ENCODE data around the gene A2ML1. TPM values are rescaled to one million over a fixed set of nuclear protein-coding genes. Genes with fewer than 3 reads are reported as not detected.
"Not testable (repeated sequence)": the region's sequence is repeated elsewhere in the genome, so short reads cannot be mapped to it uniquely, and the experiment has no call there.

A2ML1 gene
- polyA plus RNA-seq, 3 donors: not detected

- H3K4me1 Mint-ChIP-seq: peaks cover 29% of the 10 kb centered on the region
- peaks cover 0 to 3% (median 2%) of the 10 kb centered on the region in 3 donors for H3K27me3 Mint-ChIP-seq (ENCODE audit: low read depth in 3 of 3)
- TF ChIP-seq, protein P1, sequence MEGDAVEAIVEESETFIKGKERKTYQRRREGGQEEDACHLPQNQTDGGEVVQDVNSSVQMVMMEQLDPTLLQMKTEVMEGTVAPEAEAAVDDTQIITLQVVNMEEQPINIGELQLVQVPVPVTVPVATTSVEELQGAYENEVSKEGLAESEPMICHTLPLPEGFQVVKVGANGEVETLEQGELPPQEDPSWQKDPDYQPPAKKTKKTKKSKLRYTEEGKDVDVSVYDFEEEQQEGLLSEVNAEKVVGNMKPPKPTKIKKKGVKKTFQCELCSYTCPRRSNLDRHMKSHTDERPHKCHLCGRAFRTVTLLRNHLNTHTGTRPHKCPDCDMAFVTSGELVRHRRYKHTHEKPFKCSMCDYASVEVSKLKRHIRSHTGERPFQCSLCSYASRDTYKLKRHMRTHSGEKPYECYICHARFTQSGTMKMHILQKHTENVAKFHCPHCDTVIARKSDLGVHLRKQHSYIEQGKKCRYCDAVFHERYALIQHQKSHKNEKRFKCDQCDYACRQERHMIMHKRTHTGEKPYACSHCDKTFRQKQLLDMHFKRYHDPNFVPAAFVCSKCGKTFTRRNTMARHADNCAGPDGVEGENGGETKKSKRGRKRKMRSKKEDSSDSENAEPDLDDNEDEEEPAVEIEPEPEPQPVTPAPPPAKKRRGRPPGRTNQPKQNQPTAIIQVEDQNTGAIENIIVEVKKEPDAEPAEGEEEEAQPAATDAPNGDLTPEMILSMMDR (IDR thresholded peaks at IDR 0.05): no peak
- intact Hi-C loops (cut with micrococcal nuclease): no loop called here
- Histone ChIP-seq H3K4me3 (replicated peaks in 1 of 3; ENCODE audit: low read depth in 2 of 3, low read length in 3 of 3) (no peak overlapping the region), H3K4me1 (ENCODE audit: control insufficient read depth in 1 of 2, insufficient read depth in 2 of 2, low read length in 2 of 2) (peaks cover 11 to 17% of the 10 kb centered on the region in 2 donors), H2AFZ (ENCODE audit: insufficient read depth, low read depth, low read length, poor library complexity, severe bottlenecking) (no peak overlapping the region), H3K9ac (ENCODE audit: insufficient read depth, low read length, poor library complexity, severe bottlenecking) (no peak overlapping the region), H3K79me2 (ENCODE audit: insufficient read depth, low read length) (no peaks in the 10 kb centered on the region), H3K4me2 (replicated peaks; ENCODE audit: extremely low read depth, low read length, poor library complexity, severe bottlenecking) (no peak overlapping the region), H3K36me3 (replicated peaks in 1 of 2; ENCODE audit: control insufficient read depth in 1 of 2, insufficient read depth in 2 of 2, low read length in 2 of 2) (no peaks in the 10 kb centered on the region), H3K9me3 (replicated peaks in 1 of 2; ENCODE audit: control insufficient read depth in 1 of 2, insufficient read depth in 1 of 2, low read length in 2 of 2) (no peaks in the 10 kb centered on the region), H3K27me3 (ENCODE audit: control insufficient read depth in 2 of 2, insufficient read depth in 2 of 2, low read length in 2 of 2) (no peaks in the 10 kb centered on the region), H4K20me1 (ENCODE audit: insufficient read depth, low read length) (no peaks in the 10 kb centered on the region), H3K27ac (ENCODE audit: low read depth in 1 of 2, low read length in 2 of 2) (no peak overlapping the region)
- H3K4me3 Mint-ChIP-seq: no peak overlapping the region
- WGBS (ENCODE audit: insufficient coverage): 100% methylated on average over 1 of the region's 2 CpGs
- peaks cover 0 to 3% (median 0%) of the 10 kb centered on the region in 7 donors for H3K9me3 Mint-ChIP-seq
- no peak overlapping the region for H3K27ac Mint-ChIP-seq
- DNase-seq: no peak
- H3K36me3 Mint-ChIP-seq: no peaks in the 10 kb centered on the region
Measured at GRCh38 chr12:8818526-8818925, 3.9 kb upstream of the A2ML1 start.

DNA sequence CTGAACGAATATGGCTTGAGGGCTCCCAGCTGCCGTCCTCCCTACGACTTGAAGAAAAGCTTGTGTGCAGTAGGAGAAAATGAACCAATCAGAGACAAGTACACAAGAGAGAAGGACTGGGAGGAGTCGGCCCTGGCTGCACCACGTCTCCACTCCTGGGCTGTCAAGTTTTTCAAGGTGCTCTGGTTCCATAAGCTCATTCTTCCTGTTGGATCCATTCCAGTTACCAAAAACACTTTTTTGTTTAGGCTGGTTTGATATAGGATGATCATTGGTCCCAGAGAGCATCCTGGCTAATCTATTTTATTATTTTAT lies 2.8 kb upstream of the A2ML1 start:
- no peak overlapping the region for H2AFZ ChIP-seq (ENCODE audit: insufficient read depth, low read depth, low read length, poor library complexity, severe bottlenecking)
- Mint-ChIP-seq H3K9me3 (peaks cover 0 to 3% (median 0%) of the 10 kb centered on the region in 7 donors), H3K27me3 (ENCODE audit: low read depth in 3 of 3) (peaks cover 2 to 3% (median 3%) of the 10 kb centered on the region in 3 donors), H3K36me3 (no peaks in the 10 kb centered on the region), H3K27ac (no peak overlapping the region), H3K4me3 (no peak overlapping the region), H3K4me1 (peaks cover 22% of the 10 kb centered on the region)
- no peaks in the 10 kb centered on the region for H3K9me3 ChIP-seq (replicated peaks in 1 of 2; ENCODE audit: control insufficient read depth in 1 of 2, insufficient read depth in 1 of 2, low read length in 2 of 2)
- no peak overlapping the region for H3K27ac ChIP-seq (ENCODE audit: low read depth in 1 of 2, low read length in 2 of 2)
- 96% methylated on average over 5 of the region's 5 CpGs for WGBS (ENCODE audit: insufficient coverage)
- H3K4me2 ChIP-seq (replicated peaks; ENCODE audit: extremely low read depth, low read length, poor library complexity, severe bottlenecking): no peak overlapping the region
- H3K27me3 ChIP-seq (ENCODE audit: control insufficient read depth in 2 of 2, insufficient read depth in 2 of 2, low read length in 2 of 2): no peaks in the 10 kb centered on the region
- TF ChIP-seq, protein P1 (IDR thresholded peaks at IDR 0.05): no peak
- no peaks in the 10 kb centered on the region for H3K79me2 ChIP-seq (ENCODE audit: insufficient read depth, low read length)
- H3K4me3 ChIP-seq (replicated peaks in 1 of 3; ENCODE audit: low read depth in 2 of 3, low read length in 3 of 3): no peak overlapping the region
- H3K4me1 ChIP-seq (ENCODE audit: control insufficient read depth in 1 of 2, insufficient read depth in 2 of 2, low read length in 2 of 2): peaks cover 11 to 15% of the 10 kb centered on the region in 2 donors
- H3K36me3 ChIP-seq (replicated peaks in 1 of 2; ENCODE audit: control insufficient read depth in 1 of 2, insufficient read depth in 2 of 2, low read length in 2 of 2): no peaks in the 10 kb centered on the region
- intact Hi-C loops (cut with micrococcal nuclease): no loop called here
- DNase-seq: no peak
- H3K9ac ChIP-seq (ENCODE audit: insufficient read depth, low read length, poor library complexity, severe bottlenecking): no peak overlapping the region
- no peaks in the 10 kb centered on the region for H4K20me1 ChIP-seq (ENCODE audit: insufficient read depth, low read length)

DNA sequence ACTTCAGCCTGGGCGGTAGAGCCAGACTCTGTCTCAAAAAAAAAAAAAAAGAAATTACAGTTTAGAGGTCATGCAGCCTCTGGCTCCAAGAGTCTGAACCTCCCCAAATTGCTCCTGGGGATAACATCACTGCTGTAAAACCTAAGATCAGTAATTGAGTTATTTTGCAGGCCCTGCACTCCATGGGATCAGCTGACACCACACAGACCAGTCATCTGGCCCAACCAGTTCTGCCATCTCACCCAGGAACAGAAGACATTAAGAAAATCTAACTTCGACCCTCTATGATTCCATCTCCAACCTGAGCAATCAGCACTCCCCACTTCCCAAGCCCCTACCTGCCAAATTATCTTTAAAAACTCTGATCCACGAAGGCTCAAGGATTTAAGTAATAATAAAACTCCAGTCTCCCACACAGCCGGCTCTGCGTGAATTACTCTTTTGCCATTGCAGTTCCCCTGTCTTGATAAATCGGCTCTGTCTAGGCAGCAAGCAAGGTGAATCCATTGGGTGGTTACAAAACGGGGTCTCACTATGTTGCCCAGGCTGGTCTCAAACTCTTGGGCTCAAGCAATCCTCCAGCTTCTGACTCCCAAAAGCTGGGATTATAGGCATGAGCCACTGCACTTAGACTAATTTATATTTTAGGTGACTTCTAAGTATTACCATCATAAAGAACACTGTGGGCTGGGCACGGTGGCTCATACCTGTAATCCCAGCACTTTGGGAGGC lies 1.6 kb upstream of the A2ML1 start:
- H3K4me3 ChIP-seq (replicated peaks in 1 of 3; ENCODE audit: low read depth in 2 of 3, low read length in 3 of 3); H3K79me2 ChIP-seq (ENCODE audit: insufficient read depth, low read length); DNase-seq; H4K20me1 ChIP-seq (ENCODE audit: insufficient read depth, low read length); H3K27ac ChIP-seq (ENCODE audit: low read depth in 1 of 2, low read length in 2 of 2); H3K27me3 ChIP-seq (ENCODE audit: control insufficient read depth in 2 of 2, insufficient read depth in 2 of 2, low read length in 2 of 2); intact Hi-C loops (cut with micrococcal nuclease); H3K9ac ChIP-seq (ENCODE audit: insufficient read depth, low read length, poor library complexity, severe bottlenecking); H3K36me3 ChIP-seq (replicated peaks in 1 of 2; ENCODE audit: control insufficient read depth in 1 of 2, insufficient read depth in 2 of 2, low read length in 2 of 2); H3K4me2 ChIP-seq (replicated peaks; ENCODE audit: extremely low read depth, low read length, poor library complexity, severe bottlenecking); H3K9me3 ChIP-seq (replicated peaks in 1 of 2; ENCODE audit: control insufficient read depth in 1 of 2, insufficient read depth in 1 of 2, low read length in 2 of 2); H3K36me3 Mint-ChIP-seq; H2AFZ ChIP-seq (ENCODE audit: insufficient read depth, low read depth, low read length, poor library complexity, severe bottlenecking); H3K27me3 Mint-ChIP-seq (ENCODE audit: low read depth in 3 of 3); H3K27ac Mint-ChIP-seq; H3K4me3 Mint-ChIP-seq; H3K9me3 Mint-ChIP-seq: not testable (repeated sequence)
- peaks cover 11 to 15% of the 10 kb centered on the region in 2 donors for H3K4me1 ChIP-seq (ENCODE audit: control insufficient read depth in 1 of 2, insufficient read depth in 2 of 2, low read length in 2 of 2)
- peaks cover 22% of the 10 kb centered on the region for H3K4me1 Mint-ChIP-seq
- 98% methylated on average over 6 of the region's 8 CpGs for WGBS (ENCODE audit: insufficient coverage)
